22Rv1 (cell line): ENCODE data around the gene CNIH2.

ENCODE experiments used
- ZFX ChIP-seq: fragments of 450-650 bp; IDR thresholded peaks from 2 replicates; pipeline ENCODE4 v1.6.1; 2017; ENCODE audit warnings: antibody characterized with exemption, borderline replicate concordance
- TF ChIP-seq, protein P1 (sequence below): fragments of 450-650 bp; IDR thresholded peaks from 2 replicates; pipeline ENCODE4 v1.5.1; 2017; ENCODE audit warnings: mild to moderate bottlenecking

DNA sequence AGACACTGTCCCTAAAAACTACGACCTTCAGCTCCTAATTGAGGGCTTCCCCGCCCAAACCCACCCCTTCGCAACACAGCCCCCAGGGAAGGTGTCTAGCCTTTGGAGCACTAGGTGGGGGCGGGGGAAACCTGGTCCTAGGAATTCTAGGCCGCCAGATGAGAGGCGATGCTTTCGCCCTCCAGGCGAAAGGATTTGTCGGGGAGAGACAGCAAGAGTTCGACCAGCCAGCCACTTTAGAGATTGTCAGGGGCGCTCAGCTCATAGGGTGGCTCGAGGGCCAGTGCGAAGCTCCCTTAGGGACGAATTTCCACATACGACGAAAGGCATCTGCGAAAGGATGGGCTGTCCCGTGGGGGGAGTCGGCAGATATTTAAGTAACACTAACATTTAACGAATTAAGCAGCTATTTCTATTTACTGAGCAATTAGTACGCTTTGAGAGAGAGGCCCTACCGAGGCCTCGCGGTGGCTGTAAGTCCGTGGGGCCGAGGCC, 33.5 kb downstream of the CNIH2 start:
- TF ChIP-seq, protein P1, sequence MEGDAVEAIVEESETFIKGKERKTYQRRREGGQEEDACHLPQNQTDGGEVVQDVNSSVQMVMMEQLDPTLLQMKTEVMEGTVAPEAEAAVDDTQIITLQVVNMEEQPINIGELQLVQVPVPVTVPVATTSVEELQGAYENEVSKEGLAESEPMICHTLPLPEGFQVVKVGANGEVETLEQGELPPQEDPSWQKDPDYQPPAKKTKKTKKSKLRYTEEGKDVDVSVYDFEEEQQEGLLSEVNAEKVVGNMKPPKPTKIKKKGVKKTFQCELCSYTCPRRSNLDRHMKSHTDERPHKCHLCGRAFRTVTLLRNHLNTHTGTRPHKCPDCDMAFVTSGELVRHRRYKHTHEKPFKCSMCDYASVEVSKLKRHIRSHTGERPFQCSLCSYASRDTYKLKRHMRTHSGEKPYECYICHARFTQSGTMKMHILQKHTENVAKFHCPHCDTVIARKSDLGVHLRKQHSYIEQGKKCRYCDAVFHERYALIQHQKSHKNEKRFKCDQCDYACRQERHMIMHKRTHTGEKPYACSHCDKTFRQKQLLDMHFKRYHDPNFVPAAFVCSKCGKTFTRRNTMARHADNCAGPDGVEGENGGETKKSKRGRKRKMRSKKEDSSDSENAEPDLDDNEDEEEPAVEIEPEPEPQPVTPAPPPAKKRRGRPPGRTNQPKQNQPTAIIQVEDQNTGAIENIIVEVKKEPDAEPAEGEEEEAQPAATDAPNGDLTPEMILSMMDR = no peak
- no peak for TF ChIP-seq ZFX
